ENCODE measurements around the gene FGF23.

DNA sequence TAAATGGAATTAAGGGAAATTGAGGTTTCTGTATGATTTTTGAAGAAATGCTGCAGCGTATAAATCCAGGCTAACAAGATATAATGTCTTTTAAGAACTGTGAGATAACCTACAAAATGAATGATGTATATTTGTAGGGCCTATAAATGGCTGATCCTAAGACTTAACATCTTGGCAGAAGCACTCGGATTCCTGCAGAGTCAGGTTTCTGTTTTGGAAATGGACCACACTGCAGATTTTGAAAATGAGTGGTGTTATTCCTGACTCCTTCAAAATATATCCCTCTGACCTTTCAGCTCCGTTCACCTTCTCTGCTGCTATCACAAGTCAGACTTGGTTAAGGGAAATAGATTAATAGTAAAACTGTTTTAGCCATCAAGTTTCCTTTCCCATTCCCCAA is 53.5 kb downstream of the FGF23 start:
- TF ChIP-seq CTCF (IDR thresholded peaks at IDR 0.05) (no peak), POLR2A (IDR thresholded peaks at IDR 0.05) (no peak)

Data from vagina (tissue), 2 donors.